Sigmoid colon (tissue), 4 donors: Measurements from ENCODE around the gene DSCAM.

Experiments
- CTCF ChIP-seq, 4 experiments: fragments of 450-650 bp in 3 of 4; fragments of 200-600 bp in 1 of 4; IDR thresholded peaks; one replicate each; pipeline ENCODE4 v1.5.1; 2016 to 2019; ENCODE audit warnings: antibody characterized with exemption in 4 of 4, mild to moderate bottlenecking in 3 of 4, moderate library complexity in 2 of 4
- EP300 ChIP-seq, 4 donors: sonication (generic); formaldehyde crosslinking; IDR thresholded peaks; one replicate each; pipeline ENCODE4 v1.6.1; 2017; ENCODE audit warnings: antibody characterized with exemption in 4 of 4
- POLR2A ChIP-seq, 2 donors: fragments of 450-650 bp; IDR thresholded peaks; one replicate each; pipeline ENCODE4 v1.6.1; 2016; ENCODE audit warnings: antibody characterized with exemption in 2 of 2, mild to moderate bottlenecking in 2 of 2, moderate library complexity in 2 of 2
- POLR2AphosphoS5 ChIP-seq, 4 donors: sonication (generic); formaldehyde crosslinking; IDR thresholded peaks; one replicate each; pipeline ENCODE4 v1.6.1; 2017; ENCODE audit warnings: antibody characterized with exemption in 4 of 4

DNA sequence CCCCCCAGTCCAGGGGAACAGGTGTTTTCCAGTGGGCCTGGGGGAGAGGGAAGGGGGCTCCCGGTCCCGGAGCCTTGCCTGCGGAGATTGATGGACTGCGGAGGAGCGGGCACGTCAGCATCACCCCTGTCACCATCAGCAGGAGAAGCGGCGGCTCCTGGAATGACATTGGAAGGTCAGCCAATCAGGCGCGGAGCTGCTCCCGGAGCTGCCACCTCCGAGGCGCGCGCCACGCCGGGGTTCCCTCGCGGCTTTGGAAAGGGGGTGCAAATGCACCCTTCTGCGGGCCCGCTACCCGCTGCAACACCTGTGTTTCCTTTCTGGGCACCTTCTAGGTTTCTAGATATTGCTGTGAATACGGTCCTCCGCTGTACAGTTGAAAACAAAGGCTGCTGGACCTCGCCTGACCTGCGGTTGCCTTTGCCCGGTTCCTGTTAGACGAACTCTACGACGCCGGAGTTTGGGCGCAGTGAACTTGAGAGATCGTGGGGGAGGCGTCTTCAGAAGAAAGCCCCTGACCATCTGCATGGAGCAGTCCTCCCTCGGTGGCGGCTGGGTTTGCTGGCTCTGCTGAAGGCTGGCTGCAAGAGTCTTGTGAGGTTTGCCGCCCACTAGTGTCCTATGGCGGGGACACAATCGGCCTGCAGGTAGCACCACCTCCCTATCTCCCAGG lies 5.3 kb downstream of the DSCAM start:
- TF ChIP-seq CTCF (IDR thresholded peaks at IDR 0.05) (peak in 1 of 4 experiments; percentile 33), POLR2A (IDR thresholded peaks at IDR 0.05) (no peak), POLR2AphosphoS5 (IDR thresholded peaks at IDR 0.05) (no peak), EP300 (IDR thresholded peaks at IDR 0.05) (no peak)
